H1 (cell line): ENCODE data around the gene CNTNAP1. TPM values are rescaled to one million over a fixed set of nuclear protein-coding genes. Genes with fewer than 3 reads are reported as not detected.

Source experiments
- CTCF ChIA-PET: fragments of 300-600 bp; sonication (Branson Sonifier 250); formaldehyde crosslinking; loops from one replicate; lab custom pipeline; 2021; ENCODE audit not compliant: partially characterized antibody; lab: Charles Lee
- POLR2A ChIA-PET: fragments of 300-600 bp; sonication (Branson Sonifier 250); formaldehyde crosslinking; loops from one replicate; lab custom pipeline; 2021; ENCODE audit warnings: inconsistent platforms; ENCODE audit not compliant: partially characterized antibody; lab: Charles Lee
- DNase-seq, 2 experiments: peaks; one replicate each; pipeline versions ENCODE4 v3.0.0 to v3.0.0-alpha.2; 2010 to 2022; ENCODE audit warnings: low spot score in 2 of 2, low read depth in 1 of 2, mixed read lengths in 1 of 2
- FAIRE-seq: peaks from 2 replicates; lab custom pipeline; 2011; peaks lifted over from hg19 to GRCh38; lab: Jason Lieb, UNC
- H2AFZ ChIP-seq: 2 replicates; pipeline ENCODE4 v1.8.1; 2012; ENCODE audit warnings: low read length, inconsistent platforms
- H2AK5ac ChIP-seq: 2 replicates; pipeline ENCODE4 v1.6.1; 2013; ENCODE audit warnings: low read depth, low read length
- H2BK120ac ChIP-seq: replicated peaks from 2 replicates; pipeline ENCODE3; 2013; ENCODE audit warnings: low read depth, low read length, inconsistent platforms
- H2BK12ac ChIP-seq: 2 replicates; pipeline ENCODE4 v1.6.1; 2013; ENCODE audit warnings: low read depth, low read length
- H2BK15ac ChIP-seq: 2 replicates; pipeline ENCODE4 v1.6.1; 2013; ENCODE audit warnings: low read length
- H2BK20ac ChIP-seq: 2 replicates; pipeline ENCODE4 v1.6.1; 2013; ENCODE audit warnings: low read length
- H2BK5ac ChIP-seq: 2 replicates; pipeline ENCODE4 v1.6.1; 2013; ENCODE audit warnings: low read depth, low read length
- H3K14ac ChIP-seq: 2 replicates; pipeline ENCODE4 v1.6.1; 2013; ENCODE audit warnings: inconsistent platforms; ENCODE audit not compliant: insufficient read length
- H3K18ac ChIP-seq: 2 replicates; pipeline ENCODE4 v1.6.1; 2013; ENCODE audit warnings: low read length; ENCODE audit errors: extremely low read depth
- H3K23ac ChIP-seq: 2 replicates; pipeline ENCODE4 v1.6.1; 2013; ENCODE audit warnings: inconsistent platforms; ENCODE audit not compliant: insufficient read length
- H3K23me2 ChIP-seq: 2 replicates; pipeline ENCODE4 v1.6.1; 2013; ENCODE audit warnings: low read depth, low read length
- H3K27ac ChIP-seq: 2 replicates; pipeline ENCODE4 v1.6.1; 2011; ENCODE audit warnings: low read depth, low read length, inconsistent platforms
- H3K27me3 ChIP-seq, 4 experiments: replicated peaks in 1 of 4; 1 replicate in 1 of 4; 2 replicates in 3 of 4; pipeline versions ENCODE4 v1.6.1 to v1.8.1; 2011 to 2013; ENCODE audit warnings: low read length in 3 of 4, mild to moderate bottlenecking in 3 of 4, inconsistent platforms in 2 of 4, mixed read lengths in 2 of 4, moderate library complexity in 1 of 4; ENCODE audit not compliant: control insufficient read depth in 3 of 4, insufficient read depth in 3 of 4; ENCODE audit errors: extremely low read depth in 1 of 4
- H3K36me3 ChIP-seq, 4 experiments: 2 replicates each; pipeline versions ENCODE4 v1.6.1 to v1.8.1; 2011 to 2013; ENCODE audit warnings: mild to moderate bottlenecking in 4 of 4, low read length in 3 of 4, moderate library complexity in 2 of 4, control low read depth in 1 of 4, inconsistent platforms in 1 of 4; ENCODE audit not compliant: insufficient read depth in 4 of 4, control insufficient read depth in 2 of 4
- H3K4ac ChIP-seq: replicated peaks from 2 replicates; pipeline ENCODE3; 2013; ENCODE audit warnings: low read length, low read depth, mixed read lengths, inconsistent platforms; ENCODE audit not compliant: insufficient read length
- H3K4me1 ChIP-seq, 4 experiments: replicated peaks in 1 of 4; 1 replicate in 1 of 4; 2 replicates in 3 of 4; pipeline versions ENCODE4 v1.6.1 to v1.8.1; 2011 to 2013; ENCODE audit warnings: low read length in 3 of 4, inconsistent platforms in 2 of 4, mixed read lengths in 1 of 4; ENCODE audit not compliant: insufficient read depth in 4 of 4, control insufficient read depth in 3 of 4
- H3K4me2 ChIP-seq, 2 experiments: 2 replicates each; pipeline versions ENCODE4 v1.6.1 to v1.8.1; 2011 to 2013; ENCODE audit warnings: low read depth in 2 of 2, low read length in 2 of 2, control low read depth in 1 of 2, inconsistent platforms in 1 of 2, mild to moderate bottlenecking in 1 of 2; ENCODE audit not compliant: insufficient read depth in 1 of 2
- H3K4me3 ChIP-seq, 4 experiments: fragments of 200-600, 300-600 bp in 1 of 4; sonication (generic), shearing (Covaris generic), sonication (Bioruptor Twin) in 1 of 4; 2 replicates each; pipeline versions ENCODE4 v1.5.1 to v1.8.1; 2011 to 2016; ENCODE audit warnings: low read length in 4 of 4, low read depth in 3 of 4, control low read depth in 2 of 4, inconsistent platforms in 2 of 4, mild to moderate bottlenecking in 2 of 4, mixed read lengths in 1 of 4, moderate library complexity in 1 of 4; ENCODE audit not compliant: insufficient read depth in 2 of 4; ENCODE audit errors: extremely low read depth in 1 of 4
- H3K56ac ChIP-seq: replicated peaks from 2 replicates; pipeline ENCODE3; 2013; ENCODE audit warnings: low read depth, mild to moderate bottlenecking, mixed read lengths, low read length, inconsistent platforms; ENCODE audit not compliant: insufficient read length
- H3K79me1 ChIP-seq: 2 replicates; pipeline ENCODE4 v1.6.1; 2013; ENCODE audit warnings: low read depth, low read length, control low read depth
- H3K79me2 ChIP-seq, 2 experiments: 2 replicates each; pipeline versions ENCODE4 v1.6.1 to v1.8.1; 2012 to 2013; ENCODE audit warnings: low read length in 2 of 2, mild to moderate bottlenecking in 2 of 2, inconsistent platforms in 1 of 2; ENCODE audit not compliant: insufficient read depth in 2 of 2, control insufficient read depth in 1 of 2
- H3K9ac ChIP-seq, 4 experiments: replicated peaks in 1 of 4; 1 replicate in 1 of 4; 2 replicates in 3 of 4; pipeline versions ENCODE4 v1.6.1 to v1.8.1; 2011 to 2013; ENCODE audit warnings: low read depth in 3 of 4, low read length in 3 of 4, control low read depth in 2 of 4, mild to moderate bottlenecking in 2 of 4, moderate library complexity in 2 of 4, inconsistent platforms in 1 of 4; ENCODE audit errors: extremely low read depth in 1 of 4
- H3K9me3 ChIP-seq, 2 experiments: 2 replicates each; pipeline versions ENCODE4 v1.6.1 to v1.8.1; 2012 to 2013; ENCODE audit warnings: mild to moderate bottlenecking in 2 of 2, moderate library complexity in 2 of 2, control low read depth in 1 of 2, inconsistent platforms in 1 of 2, low read depth in 1 of 2, low read length in 1 of 2, mixed read lengths in 1 of 2; ENCODE audit not compliant: insufficient read depth in 2 of 2
- H4K20me1 ChIP-seq, 2 experiments: replicated peaks in 1 of 2; 2 replicates each; pipeline versions ENCODE3 to v1.8.1; 2011 to 2013; ENCODE audit warnings: inconsistent platforms in 2 of 2, low read length in 2 of 2, mild to moderate bottlenecking in 1 of 2; ENCODE audit not compliant: insufficient read depth in 2 of 2, control insufficient read depth in 1 of 2
- H4K5ac ChIP-seq: 2 replicates; pipeline ENCODE4 v1.6.1; 2013; ENCODE audit warnings: low read length, low read depth, mixed read lengths, inconsistent platforms; ENCODE audit not compliant: insufficient read length
- H4K8ac ChIP-seq: 2 replicates; pipeline ENCODE4 v1.8.0; 2013; ENCODE audit warnings: mild to moderate bottlenecking, moderate library complexity, low read length, inconsistent platforms; ENCODE audit not compliant: insufficient read depth; ENCODE audit errors: extremely low read depth
- H4K91ac ChIP-seq: replicated peaks from 2 replicates; pipeline ENCODE3; 2013; ENCODE audit warnings: low read length, mixed read lengths, inconsistent platforms; ENCODE audit not compliant: insufficient read length
- BACH1 ChIP-seq: IDR thresholded peaks from 2 replicates; pipeline ENCODE4 v1.6.1; 2012; ENCODE audit warnings: low read length, improper control_type of control experiment
- CBX8 ChIP-seq: fragments of 300-800, 300-1000 bp; sonication (generic); IDR thresholded peaks from 2 replicates; pipeline ENCODE4 v1.7.1; 2016; ENCODE audit warnings: low read depth, low read length, borderline replicate concordance
- CHD2 ChIP-seq: IDR thresholded peaks from 2 replicates; pipeline ENCODE4 v1.6.1; 2012; ENCODE audit warnings: low read length, improper control_type of control experiment
- CTCF ChIP-seq, 3 experiments: IDR thresholded peaks; 1 replicate in 2 of 3; 2 replicates in 1 of 3; pipeline versions ENCODE4 v1.5.1 to v1.6.1; 2011; ENCODE audit warnings: low read length in 3 of 3, mild to moderate bottlenecking in 3 of 3, inconsistent platforms in 2 of 3, low read depth in 1 of 3, moderate library complexity in 1 of 3; ENCODE audit not compliant: insufficient read depth in 1 of 3; ENCODE audit errors: control extremely low read depth in 1 of 3
- SAP30 ChIP-seq: fragments of 300-600 bp; sonication (generic); IDR thresholded peaks from 2 replicates; pipeline ENCODE4 v1.7.1; 2012; ENCODE audit warnings: low read length, moderate library complexity, mild to moderate bottlenecking, inconsistent platforms; ENCODE audit not compliant: insufficient read depth, insufficient replicate concordance
- SRF ChIP-seq: IDR thresholded peaks from 2 replicates; pipeline ENCODE4 v1.6.1; 2011; ENCODE audit warnings: mild to moderate bottlenecking, low read depth, low read length, moderate library complexity
- WGBS, 2 experiments: shearing (Covaris generic) in 1 of 2; methylation state at CpG; one replicate each; pipeline versions ENCODE4 v1.1.6 to v1.1.7; 2013 to 2015; ENCODE audit warnings: low lambda C conversion rate in 2 of 2, mixed read lengths in 2 of 2, inconsistent platforms in 1 of 2, low coverage in 1 of 2, missing lambda C conversion rate in 1 of 2; ENCODE audit not compliant: insufficient replicate concordance in 2 of 2, insufficient coverage in 1 of 2, insufficient read length in 1 of 2; ENCODE audit errors: extremely low coverage in 1 of 2, missing lambda C conversion rate in 1 of 2; 5-methylcytosine and 5-hydroxymethylcytosine counted together
- polyA plus RNA-seq, 7 experiments: library from polyadenylated mRNA; depleted of rRNA in 3 of 7; stranded (reverse) in 5 of 7; unstranded in 2 of 7; fragments of >200 nt in 5 of 7; fragments of 200-250 nt in 2 of 7; gene quantifications; 1 replicate in 5 of 7; 2 replicates in 1 of 7; 4 replicates in 1 of 7; pipeline versions ENCODE4 v1.2.1 to v1.2.3, GENCODE V29; 2011 to 2013; ENCODE audit warnings: missing spikeins in 2 of 7, mixed read lengths in 2 of 7
- total RNA-seq: library from RNA; stranded (reverse); fragmentation: NEBNext Ultra II Directional; extraction: Animal tissue kit (Norgen Biotek cat#: 25700); gene quantifications from 2 replicates; pipeline ENCODE4 v1.2.1, GENCODE V29; 2021
- TF ChIP-seq, protein P1 (sequence below): IDR thresholded peaks from 2 replicates; pipeline ENCODE4 v1.6.1; 2011; ENCODE audit warnings: low read depth, mild to moderate bottlenecking, low read length; ENCODE audit not compliant: insufficient read depth

The CNTNAP1 gene
- total and polyA plus RNA-seq, 2 of the 8 experiments (the other 6 are each of a cell fraction or from before 2014, with no cell fraction given) = 4.7 to 10.0 TPM

DNA sequence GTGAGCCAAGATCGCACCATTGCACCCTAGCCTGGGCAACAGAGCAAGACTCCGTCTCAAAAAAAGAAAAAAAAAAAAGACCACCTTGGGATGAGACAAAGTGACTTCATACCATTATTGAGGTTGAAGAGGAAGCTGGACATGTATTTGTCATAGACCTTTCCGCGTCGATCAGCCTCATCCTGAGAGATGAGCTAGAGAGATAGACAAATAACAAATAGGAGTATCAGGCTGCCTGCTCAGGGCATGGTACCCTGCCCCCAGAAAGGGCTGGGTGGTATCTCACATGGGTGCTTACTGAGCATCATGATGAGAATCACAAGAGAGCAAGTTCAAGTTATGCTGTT is 22.1 kb downstream of the CNTNAP1 start:
- no peak overlapping the region for H3K56ac ChIP-seq
- no peak overlapping the region for H2BK5ac ChIP-seq
- H3K14ac ChIP-seq = no peak overlapping the region
- H2BK20ac ChIP-seq = no peak overlapping the region
- H3K36me3 ChIP-seq = peaks cover 4 to 57% (median 32%) of the 10 kb centered on the region in 4 experiments
- no peaks in the 10 kb centered on the region for H3K9me3 ChIP-seq
- FAIRE-seq (no peak), DNase-seq (no peak)
- CTCF ChIA-PET = interaction anchor here (0.6 to 1.1 kb wide), 5 partner anchors 16 to 1190 kb away, joined by 3 to 4 read pairs (median 3); no protein-coding TSS in a partner anchor
- H4K91ac ChIP-seq = no peak overlapping the region
- H3K18ac ChIP-seq = no peak overlapping the region
- H3K4me2 ChIP-seq = no peak overlapping the region
- H2AK5ac ChIP-seq = no peak overlapping the region
- no peaks in the 10 kb centered on the region for H4K20me1 ChIP-seq
- POLR2A ChIA-PET = no interaction called here
- H2AFZ ChIP-seq = no peak overlapping the region
- H3K4me1 ChIP-seq = 0 out of 7 replicates have a peak, but pooled peaks cover 0 to 2% (median 0%) of the 10 kb centered on the region in 4 experiments
- H3K79me1 ChIP-seq = no peaks in the 10 kb centered on the region
- H3K79me2 ChIP-seq = no peaks in the 10 kb centered on the region
- no peaks in the 10 kb centered on the region for H3K27me3 ChIP-seq
- H3K4me3 ChIP-seq = no peak overlapping the region
- H3K23me2 ChIP-seq = no peaks in the 10 kb centered on the region
- no peak overlapping the region for H4K8ac ChIP-seq
- no peak overlapping the region for H2BK120ac ChIP-seq
- H3K9ac ChIP-seq = no peak overlapping the region
- no peak overlapping the region for H2BK12ac ChIP-seq
- no peak overlapping the region for H3K23ac ChIP-seq
- no peak overlapping the region for H4K5ac ChIP-seq
- H3K27ac ChIP-seq = no peak overlapping the region
- H3K4ac ChIP-seq = no peak overlapping the region
- no peak for TF ChIP-seq SAP30
- TF ChIP-seq SRF = no peak
- TF ChIP-seq CHD2 = no peak
- TF ChIP-seq CBX8 = no peak
- TF ChIP-seq, protein P1, sequence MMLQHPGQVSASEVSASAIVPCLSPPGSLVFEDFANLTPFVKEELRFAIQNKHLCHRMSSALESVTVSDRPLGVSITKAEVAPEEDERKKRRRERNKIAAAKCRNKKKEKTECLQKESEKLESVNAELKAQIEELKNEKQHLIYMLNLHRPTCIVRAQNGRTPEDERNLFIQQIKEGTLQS = no peak
- TF ChIP-seq CTCF (IDR thresholded peaks at IDR 0.05; ENCODE audit: control extremely low read depth in 1 of 3, insufficient read depth in 1 of 3, low read depth in 1 of 3, low read length in 3 of 3) = no peak
- TF ChIP-seq BACH1 = no peak
- H2BK15ac ChIP-seq = no peak overlapping the region
- 79% methylated on average over 5 of the region's 5 CpGs; no CpG with 5 or more reads in 1 of the 2 experiments for WGBS, 2 experiments
